PC-9 (cell line): ENCODE data around the gene OSGEP. TPM values are rescaled to one million over a fixed set of nuclear protein-coding genes. Genes with fewer than 3 reads are reported as not detected.

ENCODE experiments used
- BruUV-seq: library from RNA; stranded (reverse); fragments of 400-500 nt; replicated peaks from 2 replicates; lab custom pipeline; 2021; lab: Mats Ljungman, UMichigan
- CTCF ChIA-PET: fragments of 300-600 bp; sonication (Branson Sonifier 250); formaldehyde crosslinking; loops from one replicate; lab custom pipeline; 2022; ENCODE audit warnings: antibody characterized with exemption; lab: Charles Lee
- POLR2A ChIA-PET: fragments of 300-600 bp; sonication (Branson Sonifier 250); formaldehyde crosslinking; loops from one replicate; lab custom pipeline; 2022; ENCODE audit warnings: antibody characterized with exemption; ENCODE audit not compliant: unreplicated experiment; lab: Charles Lee
- DNase-seq, 2 experiments: peaks; one replicate each; pipeline versions ENCODE4 v3.0.0 to v3.0.0-alpha.2; 2015 to 2022; ENCODE audit warnings: mixed read lengths in 1 of 2
- H2AFZ ChIP-seq: fragments of 200-600 bp; sonication (generic); 2 replicates; pipeline ENCODE4 v1.8.1; 2017; ENCODE audit warnings: antibody characterized with exemption
- H3F3A ChIP-seq: fragments of 200-600 bp; sonication (generic); 2 replicates; pipeline ENCODE4 v1.8.1; 2017; ENCODE audit warnings: antibody characterized with exemption, mild to moderate bottlenecking, low read depth; ENCODE audit not compliant: insufficient read depth
- H3K27ac ChIP-seq: fragments of 200-600 bp; sonication (generic); 2 replicates; pipeline ENCODE4 v1.6.1; 2016; ENCODE audit warnings: mixed run types
- H3K27me3 ChIP-seq: fragments of 200-600 bp; sonication (generic); 2 replicates; pipeline ENCODE4 v1.6.1; 2016; ENCODE audit warnings: low read depth, mixed run types; ENCODE audit not compliant: insufficient read depth
- H3K36me3 ChIP-seq: fragments of 200-600 bp; sonication (generic); 2 replicates; pipeline ENCODE4 v1.6.1; 2016; ENCODE audit warnings: low read depth, mixed run types
- H3K4me1 ChIP-seq: fragments of 200-600 bp; sonication (generic); replicated peaks from 2 replicates; pipeline ENCODE4 v1.6.1; 2016; ENCODE audit warnings: mixed run types; ENCODE audit not compliant: insufficient read depth
- H3K4me2 ChIP-seq: fragments of 200-600 bp; sonication (generic); 2 replicates; pipeline ENCODE4 v1.6.1; 2017; ENCODE audit warnings: mixed run types
- H3K4me3 ChIP-seq: fragments of 200-600 bp; sonication (generic); 2 replicates; pipeline ENCODE4 v1.6.1; 2016; ENCODE audit warnings: mixed run types
- H3K79me2 ChIP-seq: fragments of 200-600 bp; sonication (generic); 2 replicates; pipeline ENCODE4 v1.6.1; 2017; ENCODE audit warnings: low read depth, mixed run types
- H3K9me2 ChIP-seq: fragments of 200-600 bp; sonication (generic); 2 replicates; pipeline ENCODE4 v1.8.1; 2017; ENCODE audit warnings: mild to moderate bottlenecking; ENCODE audit not compliant: insufficient read depth
- H3K9me3 ChIP-seq: fragments of 200-600 bp; sonication (generic); 2 replicates; pipeline ENCODE4 v1.8.1; 2016; ENCODE audit warnings: low read depth; ENCODE audit not compliant: insufficient read depth
- H4K20me1 ChIP-seq: fragments of 200-600 bp; sonication (generic); 2 replicates; pipeline ENCODE4 v1.8.1; 2017; ENCODE audit not compliant: insufficient read depth
- EZH2 ChIP-seq: fragments of 200-600 bp; sonication (generic); IDR thresholded peaks from 2 replicates; pipeline ENCODE4 v1.8.0; 2017; ENCODE audit warnings: antibody characterized with exemption, low read depth
- intact Hi-C: fragments of 100-400 bp; cut with micrococcal nuclease; formaldehyde crosslinking; loops from one replicate; pipeline ENCODE4 v1.10.0; 2022; ENCODE audit not compliant: unreplicated experiment
- total RNA-seq: library from RNA; stranded (reverse); gene quantifications from 2 replicates; pipeline ENCODE4 v1.2.3, GENCODE V29; 2021
- TF ChIP-seq, protein P1 (sequence below): fragments of 200-600 bp; sonication (generic); conservative IDR thresholded peaks from 2 replicates; pipeline ENCODE4 v1.6.1; 2017; ENCODE audit warnings: mixed run types, antibody characterized with exemption, mild to moderate bottlenecking, moderate library complexity

The OSGEP gene
- total RNA-seq, 1 experiment from 2014 or later, result 20.6 TPM

DNA sequence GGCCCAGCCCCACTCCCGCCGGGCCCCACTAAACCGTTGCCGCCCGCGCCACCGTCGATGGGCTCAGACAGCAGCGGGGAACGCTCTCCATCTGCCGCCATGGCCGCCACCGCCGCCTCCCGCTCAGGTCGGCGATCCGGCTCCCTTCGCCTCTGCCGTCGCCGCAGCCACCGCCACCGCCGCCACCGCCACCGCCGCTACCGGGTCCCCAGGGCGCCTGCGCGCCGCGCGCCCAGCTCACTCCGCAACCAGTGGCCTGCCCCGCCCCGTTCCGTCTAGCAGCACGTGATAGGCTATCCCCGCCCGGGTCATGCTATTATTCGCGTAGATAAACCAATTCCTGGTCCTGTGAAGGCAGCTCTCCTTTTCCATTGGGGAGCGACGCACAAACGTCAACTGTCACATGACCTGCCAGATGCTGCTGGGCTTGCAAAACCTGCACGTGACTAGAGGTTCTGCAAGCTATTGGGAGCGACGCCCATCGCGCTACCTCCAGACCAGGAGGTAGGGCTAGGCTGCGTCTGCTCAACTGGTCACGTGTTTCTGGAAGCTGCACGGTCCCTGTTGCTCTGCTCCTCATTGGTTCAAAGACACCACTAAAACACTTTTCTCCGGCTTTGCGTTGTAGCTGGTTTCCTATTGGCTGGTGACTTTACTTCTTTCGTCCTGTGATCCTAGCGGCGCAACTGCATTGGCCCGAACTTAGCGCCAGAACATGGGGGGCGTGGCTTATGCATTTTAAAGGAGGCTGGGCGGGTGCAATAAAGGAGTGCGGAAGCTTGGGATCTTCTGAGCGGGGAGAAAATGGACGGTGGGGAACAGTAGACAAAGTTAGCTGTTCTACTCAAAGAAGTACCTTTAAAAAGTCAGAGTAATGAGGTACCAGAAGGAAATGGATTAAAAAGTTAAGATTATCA is 6.9 kb upstream of the OSGEP start, which contains the start of gene PIP4P1:
TSS of gene PIP4P1 (minus strand) at position 210 of the 917 bp plus-strand sequence. CDS start at position 101, 109 bp downstream.
- no peaks in the 10 kb centered on the region for H3K27me3 ChIP-seq
- BruUV-seq, result no TSS peak
- H3K4me1 ChIP-seq, result peaks cover 14% of the 10 kb centered on the region
- no peak for TF ChIP-seq EZH2
- TF ChIP-seq, protein P1, sequence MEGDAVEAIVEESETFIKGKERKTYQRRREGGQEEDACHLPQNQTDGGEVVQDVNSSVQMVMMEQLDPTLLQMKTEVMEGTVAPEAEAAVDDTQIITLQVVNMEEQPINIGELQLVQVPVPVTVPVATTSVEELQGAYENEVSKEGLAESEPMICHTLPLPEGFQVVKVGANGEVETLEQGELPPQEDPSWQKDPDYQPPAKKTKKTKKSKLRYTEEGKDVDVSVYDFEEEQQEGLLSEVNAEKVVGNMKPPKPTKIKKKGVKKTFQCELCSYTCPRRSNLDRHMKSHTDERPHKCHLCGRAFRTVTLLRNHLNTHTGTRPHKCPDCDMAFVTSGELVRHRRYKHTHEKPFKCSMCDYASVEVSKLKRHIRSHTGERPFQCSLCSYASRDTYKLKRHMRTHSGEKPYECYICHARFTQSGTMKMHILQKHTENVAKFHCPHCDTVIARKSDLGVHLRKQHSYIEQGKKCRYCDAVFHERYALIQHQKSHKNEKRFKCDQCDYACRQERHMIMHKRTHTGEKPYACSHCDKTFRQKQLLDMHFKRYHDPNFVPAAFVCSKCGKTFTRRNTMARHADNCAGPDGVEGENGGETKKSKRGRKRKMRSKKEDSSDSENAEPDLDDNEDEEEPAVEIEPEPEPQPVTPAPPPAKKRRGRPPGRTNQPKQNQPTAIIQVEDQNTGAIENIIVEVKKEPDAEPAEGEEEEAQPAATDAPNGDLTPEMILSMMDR, result no peak
- no peaks in the 10 kb centered on the region for H3K9me3 ChIP-seq
- H4K20me1 ChIP-seq, result no peaks in the 10 kb centered on the region
- ChIA-PET CTCF (interaction anchor here (1.0 kb wide), 1 partner anchor 147 kb away, joined by 3 read pairs; no protein-coding TSS in a partner anchor), POLR2A (interaction anchor here (0.5 to 1.4 kb wide), 13 partner anchors 9 to 975 kb away, joined by 3 to 31 read pairs (median 5); partner anchors contain the start of genes CCNB1IP1, PARP2 and TEP1)
- peaks cover 34% of the 10 kb centered on the region for H3K79me2 ChIP-seq
- peak within 1 kb of the TSS; percentile 80 for H2AFZ ChIP-seq
- intact Hi-C loops, result loop anchor here (1.0 to 10.0 kb wide), 2 partner anchors 8 to 117 kb away; partner anchors contain the start of genes PARP2 and PNP
- H3K27ac ChIP-seq, result peak within 1 kb of the TSS; percentile 64
- peak within 1 kb of the TSS; percentile 74 for H3K4me3 ChIP-seq
- H3K9me2 ChIP-seq, result no peaks in the 10 kb centered on the region
- peak; percentile 92 to 99 for DNase-seq
- H3K36me3 ChIP-seq, result 0 out of 2 replicates have a peak, but pooled peaks cover 5% of the 10 kb centered on the region
- no peaks in the 10 kb centered on the region for H3F3A ChIP-seq
- H3K4me2 ChIP-seq, result peak within 1 kb of the TSS; percentile 86

DNA sequence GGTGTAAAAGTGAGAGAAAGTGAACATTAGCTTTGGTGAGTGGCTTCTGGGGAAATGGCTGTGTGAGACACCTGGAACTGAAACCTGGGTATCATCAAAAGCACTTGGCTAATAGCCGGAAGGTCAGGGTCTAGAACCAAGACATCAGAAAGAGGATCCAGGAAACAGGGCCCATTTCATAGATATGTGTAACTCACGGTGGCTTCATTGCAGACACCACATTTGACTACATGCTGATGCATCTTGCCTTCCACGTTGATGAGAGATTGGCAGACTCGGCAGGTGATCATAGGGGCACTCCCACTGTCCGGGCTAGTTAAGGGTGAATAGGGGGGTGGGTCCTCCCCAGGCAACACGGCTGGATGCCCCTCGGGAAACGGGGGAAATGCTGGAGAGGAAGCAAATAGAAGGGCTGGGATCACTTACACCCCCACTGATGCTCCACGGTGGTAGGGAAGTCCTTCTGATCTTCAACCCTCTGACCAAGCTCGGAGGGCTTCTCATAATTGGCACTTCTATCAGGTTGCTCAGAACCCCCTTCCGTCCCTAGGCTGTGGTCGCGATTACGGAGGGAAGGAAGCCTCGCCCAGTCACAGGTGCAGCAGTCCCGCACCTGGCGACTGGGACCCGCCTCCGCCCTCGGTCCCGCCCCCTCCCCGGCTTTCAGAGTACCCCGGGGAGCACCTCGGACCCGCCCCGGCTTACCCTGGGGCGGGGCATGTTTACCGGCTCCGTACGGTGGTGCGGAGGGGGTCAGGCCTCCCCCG is 6.0 kb upstream of the OSGEP start:
- Histone ChIP-seq H3K36me3 (0 out of 2 replicates have a peak, but pooled peaks cover 5% of the 10 kb centered on the region), H4K20me1 (no peaks in the 10 kb centered on the region), H3K4me1 (peaks cover 18% of the 10 kb centered on the region), H3K9me3 (no peaks in the 10 kb centered on the region), H3K4me2 (peak overlapping the region; percentile 86), H3K27me3 (no peaks in the 10 kb centered on the region), H3K27ac (peak overlapping the region; percentile 64), H3K9me2 (no peaks in the 10 kb centered on the region), H3K4me3 (peak overlapping the region; percentile 74), H3F3A (no peaks in the 10 kb centered on the region), H2AFZ (peak overlapping the region; percentile 79), H3K79me2 (peaks cover 42% of the 10 kb centered on the region)
- BruUV-seq, result no TSS peak
- peak; percentile 39 for DNase-seq
- intact Hi-C loops, result loop anchor here (1.0 to 10.0 kb wide), 2 partner anchors 9 to 116 kb away; partner anchors contain the start of genes PARP2 and PNP
- TF ChIP-seq EZH2, result no peak
- TF ChIP-seq, protein P1, result no peak
- ChIA-PET CTCF (no interaction called here), POLR2A (interaction anchor here (0.5 to 1.4 kb wide), 8 partner anchors 16 to 387 kb away, joined by 3 to 31 read pairs (median 6); partner anchors contain the start of genes CCNB1IP1, PARP2 and TEP1)
